NCI-H1092 (cell line): ENCODE data around the gene KLK2.

Experiments used
- DNase-seq: peaks from one replicate; lab custom pipeline; 2025; lab: John Stamatoyannopoulos, UW

The KLK2 gene

GRCh38 chr19:50925734-50926133, 52.5 kb downstream of the KLK2 start:
- DNase-seq: no peak

DNA sequence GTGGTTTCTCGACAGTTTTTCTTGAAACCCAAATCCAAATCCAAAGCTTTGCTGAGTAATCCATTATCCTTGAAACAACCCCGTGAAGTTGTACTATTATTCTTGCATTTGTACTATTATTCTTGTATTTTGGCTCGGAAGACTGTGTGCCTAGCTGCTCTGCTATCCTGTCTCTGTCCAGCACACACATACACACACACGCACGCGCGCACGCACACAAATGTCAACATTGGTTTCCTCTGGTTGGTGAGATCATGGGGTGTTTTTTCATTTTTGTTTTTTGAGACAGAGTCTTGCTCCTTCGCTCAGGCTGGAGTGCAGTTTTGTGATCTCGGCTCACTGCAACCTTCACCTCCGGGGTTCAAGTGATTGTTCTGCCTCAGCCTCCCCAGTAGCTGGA, 52.9 kb downstream of the KLK2 start:
- DNase-seq: no peak

DNA sequence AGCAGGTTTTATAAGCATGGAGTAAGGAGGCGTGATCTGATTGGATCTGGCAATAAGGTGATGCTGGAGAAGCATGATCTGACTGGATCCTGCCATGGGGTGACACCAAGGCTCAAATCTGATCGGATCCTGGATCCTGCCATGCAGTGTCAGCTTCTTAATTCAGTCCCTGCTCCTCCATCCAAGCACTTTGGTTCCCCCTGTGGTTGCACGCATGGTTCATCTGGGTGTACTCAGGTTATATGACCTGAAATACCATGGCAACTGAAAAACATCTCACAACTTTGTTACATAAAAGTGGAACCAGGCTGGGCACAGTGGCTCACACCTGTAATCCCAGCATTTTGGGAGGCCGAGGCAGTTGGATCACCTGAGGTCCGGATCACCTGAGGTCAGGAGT, 55.6 kb downstream of the KLK2 start:
- DNase-seq: no peak
